ENCODE results near the gene PDE2A. TPM values are rescaled to one million over a fixed set of nuclear protein-coding genes. Genes with fewer than 3 reads are reported as not detected.

The PDE2A gene
- total RNA-seq, 2 donors from 2014 or later: 40.9 to 41.6 TPM

- ATAC-seq: no peak
- intact Hi-C loops (cut with DNase I): no loop called here
Observed at GRCh38 chr11:72553706-72554105, 120.5 kb downstream of the PDE2A start.

DNA sequence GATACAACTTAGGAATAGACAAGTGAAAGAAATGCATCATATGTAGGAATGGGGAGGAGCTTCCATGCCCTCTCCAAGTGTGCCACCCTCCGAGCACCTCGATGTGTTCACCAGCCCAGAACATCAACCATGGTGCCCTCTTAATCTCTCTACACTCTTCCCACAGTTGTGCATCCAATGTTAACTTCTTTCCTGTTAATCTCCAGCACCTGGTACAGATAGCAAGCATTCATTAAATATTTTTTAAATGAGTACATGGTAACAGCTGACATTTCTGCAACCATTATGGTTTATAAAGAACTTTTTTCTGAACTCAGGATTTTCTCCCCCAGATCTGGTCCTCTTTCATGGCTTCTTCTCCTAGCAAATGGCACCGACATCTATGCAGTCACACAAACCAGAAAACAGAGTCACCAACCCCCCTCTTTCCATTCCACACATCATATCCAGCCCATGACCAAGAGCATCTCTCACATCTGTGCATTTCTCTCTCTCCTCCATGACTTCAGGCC, 121.8 kb downstream of the PDE2A start:
- no peak for DNase-seq
- intact Hi-C loops (cut with DNase I): no loop called here
- ATAC-seq: no peak

More at GRCh38 chr11:72553706-72554105, 120.5 kb downstream of the PDE2A start:
- DNase-seq: no peak

DNA sequence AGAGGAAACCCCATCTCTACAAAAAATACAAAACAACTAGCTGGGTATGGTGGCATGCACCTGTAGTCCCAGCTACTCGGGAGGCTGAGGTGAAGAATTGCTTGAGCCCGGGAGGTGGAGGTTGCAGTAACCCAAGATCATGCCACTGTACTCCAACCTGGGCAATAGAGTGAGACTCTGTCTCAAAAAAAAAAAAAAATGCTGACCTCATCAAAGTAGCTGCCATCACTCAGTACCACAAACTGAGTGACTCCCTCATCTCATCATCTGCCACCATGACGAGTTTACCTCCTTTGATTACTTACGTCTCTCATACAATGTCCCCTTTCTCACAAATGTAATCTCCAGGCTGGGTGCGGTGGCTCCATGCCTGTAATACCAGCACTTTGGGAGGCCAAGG, 122.7 kb downstream of the PDE2A start:
- intact Hi-C loops (cut with DNase I): no loop called here
- ATAC-seq (no peak), DNase-seq (no peak)

- intact Hi-C loops (cut with DNase I): no loop called here
- ATAC-seq (no peak), DNase-seq (no peak)
Observed at GRCh38 chr11:72548463-72548862, 125.8 kb downstream of the PDE2A start.

GRCh38 chr11:72546866-72547265, 127.4 kb downstream of the PDE2A start:
- intact Hi-C loops (cut with DNase I): no loop called here
- DNase-seq: no peak
- no peak for ATAC-seq

DNA sequence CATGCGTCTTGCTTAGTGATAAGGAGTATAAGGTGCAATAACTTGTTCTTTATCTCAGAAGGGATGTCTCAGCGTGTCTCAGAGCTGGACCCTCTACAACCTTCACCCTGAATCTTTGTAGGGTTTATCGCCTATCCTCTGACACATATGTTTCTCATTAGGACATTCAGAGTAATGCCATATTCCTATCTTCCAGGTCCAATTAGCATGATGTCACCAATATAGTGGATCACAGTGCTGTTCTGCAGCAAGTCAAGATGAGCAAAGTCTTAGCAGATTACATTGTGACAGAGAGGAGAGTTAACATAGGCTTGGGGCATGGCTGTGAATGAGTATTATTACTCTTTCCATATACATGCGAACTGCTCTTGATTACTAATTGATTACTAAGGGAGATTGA, 129.6 kb downstream of the PDE2A start:
- ATAC-seq (no peak), DNase-seq (no peak)
- intact Hi-C loops (cut with DNase I): no loop called here

- DNase-seq (no peak), ATAC-seq (no peak)
- intact Hi-C loops (cut with DNase I): no loop called here
Observed at GRCh38 chr11:72543849-72544542, 130.2 kb downstream of the PDE2A start.

DNA sequence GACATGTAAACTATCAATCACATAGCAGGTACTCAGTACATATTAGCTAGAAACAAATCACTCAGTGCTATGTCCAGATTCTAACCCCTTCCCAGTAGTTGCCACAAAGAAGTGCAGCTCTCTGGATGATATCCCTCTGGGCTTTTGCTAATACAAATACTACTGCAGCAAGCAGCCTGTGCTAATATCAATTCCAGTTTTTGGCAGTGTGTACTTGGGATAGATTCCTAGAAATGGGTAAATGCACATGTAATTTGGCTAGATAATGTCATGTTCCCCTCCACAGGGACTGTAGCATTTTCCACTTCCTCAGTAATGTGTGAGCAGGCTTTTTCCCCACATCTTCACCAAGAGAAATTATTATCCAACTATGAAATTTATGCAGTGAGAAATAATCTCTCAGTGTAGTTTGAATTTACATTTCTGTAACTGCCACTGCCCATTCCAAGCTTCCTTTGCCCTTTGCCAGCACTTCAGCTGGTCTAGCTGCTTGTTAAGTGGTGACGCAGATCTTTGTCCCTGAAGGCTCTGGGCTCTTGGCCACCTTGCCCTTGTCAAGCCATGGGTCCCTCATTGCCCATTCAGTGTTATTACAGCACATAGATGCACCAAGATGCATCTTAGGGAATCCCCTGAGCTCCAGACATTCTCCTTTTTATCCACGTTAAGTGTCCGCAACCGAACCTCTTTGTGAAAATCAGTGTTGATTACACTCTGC, 132.8 kb downstream of the PDE2A start:
- ATAC-seq: peak in 1 of 2 donors; percentile 40
- intact Hi-C loops (cut with DNase I): no loop called here
- DNase-seq: no peak

DNA sequence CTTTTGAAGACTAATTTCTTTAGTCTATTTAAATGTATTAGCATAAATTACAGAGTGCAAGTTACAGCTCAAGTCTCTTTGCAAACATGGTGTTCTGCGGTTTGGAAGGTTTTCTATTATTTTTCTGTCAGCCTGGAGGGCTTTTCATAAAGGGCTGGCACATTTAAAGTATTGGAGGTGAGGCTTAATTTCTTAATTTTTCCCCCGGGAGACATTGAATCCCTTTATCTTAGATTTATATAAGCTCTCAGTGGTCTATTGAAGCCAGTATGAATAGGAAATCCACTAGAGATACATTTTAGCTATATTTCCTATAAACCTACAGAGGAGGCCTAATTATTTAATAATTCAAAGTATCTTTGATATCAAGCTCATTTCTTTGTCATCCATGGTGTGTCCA, 137.2 kb downstream of the PDE2A start:
- intact Hi-C loops (cut with DNase I): no loop called here

DNA sequence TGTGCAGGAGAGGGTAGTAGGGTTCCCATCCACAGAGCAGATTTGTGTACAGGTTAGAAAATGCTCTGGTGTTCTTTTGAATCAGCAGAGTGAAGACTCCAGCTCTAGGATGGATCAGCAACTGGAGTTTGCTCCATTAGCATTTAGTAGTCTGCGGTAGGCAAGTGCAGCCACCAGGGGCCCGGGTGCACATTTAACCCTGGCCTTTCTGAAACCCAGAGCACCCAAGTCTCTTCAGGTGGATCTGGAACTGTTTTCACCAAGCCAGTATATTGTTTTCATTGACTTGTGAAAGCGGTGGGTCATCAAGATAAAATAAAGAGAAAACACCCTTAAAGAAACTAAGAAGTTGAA, 139.1 kb downstream of the PDE2A start:
- ATAC-seq (no peak), DNase-seq (no peak)
- intact Hi-C loops (cut with DNase I): no loop called here

More for the DNA sequence above, 137.2 kb downstream of the PDE2A start:
- DNase-seq (no peak), ATAC-seq (no peak)

DNA sequence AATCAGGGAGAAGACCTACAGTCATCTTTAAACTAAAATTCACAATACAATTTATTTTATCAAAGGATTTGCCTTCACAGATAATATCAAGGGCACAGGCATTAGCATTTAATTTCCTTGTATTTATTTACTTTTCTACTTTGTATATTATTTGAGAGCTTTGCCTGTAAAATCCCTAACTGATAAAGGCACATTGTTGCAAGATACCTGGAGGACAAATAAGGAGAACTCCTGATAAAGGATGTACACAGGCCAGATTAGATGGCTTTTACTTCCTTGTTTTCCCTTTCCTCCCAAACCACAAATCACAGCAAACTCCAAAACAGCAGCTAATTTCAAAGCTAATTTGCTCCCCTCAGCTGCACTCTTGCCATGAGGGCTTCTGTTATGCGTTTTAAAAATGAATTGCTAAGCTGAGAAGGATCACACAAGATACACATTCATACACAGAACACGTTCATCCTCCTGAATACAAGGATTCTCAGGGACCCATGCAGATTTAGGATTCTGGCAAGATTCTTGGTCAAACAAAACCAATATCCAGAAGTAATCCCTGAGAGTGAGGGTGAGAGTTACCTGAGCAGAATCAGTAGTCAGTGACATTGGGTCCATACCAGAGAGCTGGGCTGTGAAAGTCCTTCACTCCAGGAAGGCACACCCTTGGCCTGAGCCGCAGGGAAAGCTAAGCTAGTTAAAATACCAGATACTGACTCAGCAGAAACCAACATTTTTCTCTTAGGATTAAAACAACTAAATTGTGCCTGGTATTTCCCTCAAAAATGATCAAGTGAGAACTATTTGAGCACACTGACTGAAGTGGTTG, 139.6 kb downstream of the PDE2A start:
- DNase-seq (no peak), ATAC-seq (peak in 1 of 2 donors; percentile 38)
- intact Hi-C loops (cut with DNase I): no loop called here

- DNase-seq (no peak), ATAC-seq (no peak)
- intact Hi-C loops (cut with DNase I): no loop called here
Observed at GRCh38 chr11:72529068-72529467, 145.2 kb downstream of the PDE2A start.

DNA sequence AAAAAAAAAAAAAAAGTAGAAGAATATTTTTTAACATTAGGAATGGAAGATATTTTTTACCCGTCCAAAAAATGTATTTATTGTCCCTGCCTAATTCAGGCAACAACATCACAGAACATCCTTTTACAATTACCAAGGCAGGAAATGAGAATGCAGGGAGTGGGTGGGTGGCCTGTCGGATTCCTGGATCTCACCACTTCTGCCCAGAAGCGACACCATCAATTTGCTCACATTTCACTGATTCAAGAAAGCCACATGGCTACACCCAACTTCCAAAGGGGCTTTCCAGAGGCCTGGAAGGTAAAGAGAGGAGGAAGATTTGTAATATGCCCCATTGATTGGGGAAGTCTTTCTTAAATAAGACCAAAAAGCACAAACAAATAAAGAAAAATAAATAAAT, 146.1 kb downstream of the PDE2A start:
- DNase-seq: no peak
- ATAC-seq: no peak
- intact Hi-C loops (cut with DNase I): no loop called here

Small RNAs within 50 kb of the gene (microRNA-seq; reads per million reads assigned to microRNA genes)
- 9,833 to 12,262 reads per million in 2 donors for gene MIR139

Other genes with a start within 250 kb of the PDE2A start
- 10 to 100 TPM; 19.9 to 21.8 TPM for gene CLPB, start 239.9 kb downstream of the PDE2A start, total RNA-seq
- gene ARAP1, start 78.0 kb upstream of the PDE2A start, total RNA-seq: 10 to 100 TPM; 60.3 to 66.9 TPM
- 10 to 100 TPM; 87.4 to 93.9 TPM for gene STARD10, start 119.6 kb upstream of the PDE2A start, total RNA-seq
- 10 to 100 TPM; 11.9 to 16.3 TPM for gene ATG16L2, start 140.0 kb upstream of the PDE2A start, total RNA-seq